Neuronal stem cell (in vitro differentiated cells): Measurements from ENCODE around the gene MPND.

Experiments used
- DNase-seq: peaks from one replicate; pipeline ENCODE4 v3.0.0-alpha.2; 2013; ENCODE audit warnings: low spot score
- H2AFZ ChIP-seq: one replicate; pipeline ENCODE4 v1.6.1; 2013; ENCODE audit warnings: mild to moderate bottlenecking, low read length, inconsistent platforms
- H2AK5ac ChIP-seq: 2 replicates; pipeline ENCODE4 v1.6.1; 2013; ENCODE audit warnings: low read depth, mild to moderate bottlenecking, inconsistent platforms, low read length, moderate library complexity, mixed read lengths
- H2BK120ac ChIP-seq: 2 replicates; pipeline ENCODE4 v1.6.1; 2013; ENCODE audit warnings: low read depth, mild to moderate bottlenecking, inconsistent platforms, low read length, moderate library complexity, mixed read lengths
- H2BK12ac ChIP-seq: one replicate; pipeline ENCODE4 v1.6.1; 2013; ENCODE audit warnings: low read length, inconsistent platforms
- H2BK15ac ChIP-seq: 2 replicates; pipeline ENCODE4 v1.6.1; 2013; ENCODE audit warnings: mild to moderate bottlenecking, low read length, inconsistent platforms, mixed read lengths
- H2BK5ac ChIP-seq: one replicate; pipeline ENCODE4 v1.6.1; 2013; ENCODE audit warnings: inconsistent platforms, mild to moderate bottlenecking, low read length, moderate library complexity
- H3K14ac ChIP-seq: one replicate; pipeline ENCODE4 v1.6.1; 2013; ENCODE audit warnings: low read length, inconsistent platforms
- H3K18ac ChIP-seq: 2 replicates; pipeline ENCODE4 v1.6.1; 2013; ENCODE audit warnings: low read length, inconsistent platforms
- H3K23ac ChIP-seq: 2 replicates; pipeline ENCODE4 v1.6.1; 2013; ENCODE audit warnings: low read depth, mild to moderate bottlenecking, mixed read lengths, low read length, inconsistent platforms; ENCODE audit not compliant: poor library complexity
- H3K27ac ChIP-seq: replicated peaks from 3 replicates; pipeline ENCODE4 v1.5.1; 2013; ENCODE audit warnings: low read length, inconsistent platforms
- H3K27me3 ChIP-seq, 3 experiments: 2 replicates each; pipeline ENCODE4 v1.6.1; 2013; ENCODE audit warnings: low read length in 3 of 3, mild to moderate bottlenecking in 2 of 3, inconsistent platforms in 1 of 3, low read depth in 1 of 3, mixed read lengths in 1 of 3, moderate library complexity in 1 of 3; ENCODE audit not compliant: control insufficient read depth in 3 of 3, insufficient read depth in 3 of 3
- H3K36me3 ChIP-seq, 2 donors: replicated peaks in 1 of 2; 2 replicates each; pipeline ENCODE4 v1.6.1; 2013; ENCODE audit warnings: low read length in 2 of 2; ENCODE audit not compliant: control insufficient read depth in 2 of 2, insufficient read depth in 2 of 2
- H3K4ac ChIP-seq: 2 replicates; pipeline ENCODE4 v1.6.1; 2013; ENCODE audit warnings: inconsistent platforms, mild to moderate bottlenecking, low read length, moderate library complexity
- H3K4me1 ChIP-seq, 2 donors: 1 replicate in 1 of 2; 2 replicates in 1 of 2; pipeline ENCODE4 v1.6.1; 2013; ENCODE audit warnings: low read length in 2 of 2, low read depth in 1 of 2; ENCODE audit not compliant: control insufficient read depth in 2 of 2, insufficient read depth in 1 of 2
- H3K4me2 ChIP-seq: one replicate; pipeline ENCODE4 v1.6.1; 2013; ENCODE audit warnings: mild to moderate bottlenecking, low read length, inconsistent platforms; ENCODE audit not compliant: insufficient read depth, poor library complexity, severe bottlenecking
- H3K4me3 ChIP-seq, 2 donors: 2 replicates each; pipeline ENCODE4 v1.5.1; 2013; ENCODE audit warnings: low read length in 2 of 2, mild to moderate bottlenecking in 2 of 2, inconsistent platforms in 1 of 2, moderate library complexity in 1 of 2
- H3K79me1 ChIP-seq: one replicate; pipeline ENCODE4 v1.6.1; 2013; ENCODE audit warnings: low read depth, mild to moderate bottlenecking, inconsistent platforms, low read length, moderate library complexity
- H3K9ac ChIP-seq: one replicate; pipeline ENCODE4 v1.6.1; 2013; ENCODE audit warnings: mild to moderate bottlenecking, low read depth, low read length, inconsistent platforms; ENCODE audit not compliant: poor library complexity
- H3K9me3 ChIP-seq, 2 donors: replicated peaks in 1 of 2; 2 replicates each; pipeline versions ENCODE3 to v1.6.1; 2013; ENCODE audit warnings: low read length in 2 of 2, mild to moderate bottlenecking in 2 of 2, inconsistent platforms in 1 of 2, low read depth in 1 of 2, mixed read lengths in 1 of 2, moderate library complexity in 1 of 2; ENCODE audit not compliant: control insufficient read depth in 2 of 2, insufficient read depth in 1 of 2
- H4K8ac ChIP-seq: one replicate; pipeline ENCODE4 v1.6.1; 2013; ENCODE audit warnings: low read depth, mild to moderate bottlenecking, inconsistent platforms, low read length, moderate library complexity
- H4K91ac ChIP-seq: one replicate; pipeline ENCODE4 v1.6.1; 2013; ENCODE audit warnings: low read length, low read depth, mild to moderate bottlenecking, inconsistent platforms; ENCODE audit not compliant: poor library complexity
- WGBS, 2 donors: extraction: QIAGEN DNeasy Blood & Tissue Kit; methylation state at CpG; one replicate each; pipeline ENCODE4 v1.1.7; 2013; ENCODE audit warnings: missing lambda C conversion rate in 2 of 2, mixed read lengths in 1 of 2; ENCODE audit not compliant: insufficient read length in 2 of 2, insufficient replicate concordance in 1 of 2; ENCODE audit errors: extremely low coverage in 2 of 2; 5-methylcytosine and 5-hydroxymethylcytosine counted together

Gene MPND

DNA sequence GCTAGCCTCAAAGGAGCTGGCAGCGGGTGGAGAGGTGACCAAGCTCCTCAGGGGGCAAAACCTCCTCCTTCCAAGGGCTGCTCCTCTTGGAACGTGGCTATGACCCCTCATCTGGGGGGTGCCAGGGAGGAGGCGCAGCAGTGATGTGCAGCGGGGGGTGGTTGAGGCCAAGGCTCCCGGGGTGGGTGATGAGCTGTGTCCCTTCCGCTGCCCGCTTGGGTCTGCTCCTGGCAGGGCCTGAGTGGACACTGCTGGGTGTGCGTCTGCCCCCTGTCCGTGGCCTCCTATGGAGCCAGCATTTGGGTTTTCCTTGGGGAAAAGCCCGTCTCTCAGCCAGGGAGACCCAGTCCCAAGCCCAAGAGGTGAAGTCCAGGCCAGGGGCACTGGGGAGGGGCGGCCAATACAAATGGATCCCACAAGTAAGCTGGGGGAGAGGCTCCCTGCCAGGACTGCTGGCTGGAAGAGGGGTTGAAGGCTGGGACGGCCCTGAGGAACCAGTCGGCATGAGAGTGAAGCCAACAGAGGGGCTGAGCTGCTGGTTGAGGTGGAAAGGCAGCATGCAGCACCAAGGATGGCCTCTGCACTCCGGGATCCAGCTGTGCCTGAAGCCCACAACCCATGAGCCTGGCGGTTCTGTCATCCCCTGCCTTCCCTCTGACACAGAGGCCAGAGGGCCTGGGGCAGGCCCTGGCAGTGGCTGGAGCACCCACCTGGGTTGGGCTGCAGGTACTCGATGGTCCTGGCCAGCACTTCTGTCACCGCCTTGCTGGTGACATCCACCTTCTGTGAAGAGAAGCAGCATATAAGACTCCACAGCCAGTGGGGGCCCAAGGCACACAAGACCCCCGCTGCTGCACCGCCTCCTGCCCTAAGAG lies 22.7 kb downstream of the MPND start:
- H3K27me3 ChIP-seq: no peaks in the 10 kb centered on the region
- WGBS, 2 donors: no CpG with 5 or more reads among the region's 19 CpGs
- H3K4me1 ChIP-seq: peaks cover 8 to 19% of the 10 kb centered on the region in 2 donors
- H3K79me1 ChIP-seq: peaks cover 38% of the 10 kb centered on the region
- no peak overlapping the region for H3K14ac ChIP-seq
- H2AK5ac ChIP-seq: peak overlapping the region; percentile 14
- peak overlapping the region; percentile 4 for H3K23ac ChIP-seq
- peak overlapping the region; percentile 53 for H2BK5ac ChIP-seq
- no peak overlapping the region for H2BK12ac ChIP-seq
- H3K36me3 ChIP-seq: peaks cover 45 to 67% of the 10 kb centered on the region in 2 donors
- H3K18ac ChIP-seq: peak overlapping the region; percentile 64
- H3K27ac ChIP-seq: no peak overlapping the region
- no peak overlapping the region for H3K4ac ChIP-seq
- H3K4me3 ChIP-seq: no peak overlapping the region
- H2AFZ ChIP-seq: no peak overlapping the region
- H3K4me2 ChIP-seq: no peak overlapping the region
- no peak overlapping the region for H4K8ac ChIP-seq
- no peaks in the 10 kb centered on the region for H3K9me3 ChIP-seq
- H2BK15ac ChIP-seq: no peak overlapping the region
- no peak overlapping the region for H2BK120ac ChIP-seq
- H4K91ac ChIP-seq: no peak overlapping the region
- DNase-seq: no peak
- peak overlapping the region; percentile 63 for H3K9ac ChIP-seq

DNA sequence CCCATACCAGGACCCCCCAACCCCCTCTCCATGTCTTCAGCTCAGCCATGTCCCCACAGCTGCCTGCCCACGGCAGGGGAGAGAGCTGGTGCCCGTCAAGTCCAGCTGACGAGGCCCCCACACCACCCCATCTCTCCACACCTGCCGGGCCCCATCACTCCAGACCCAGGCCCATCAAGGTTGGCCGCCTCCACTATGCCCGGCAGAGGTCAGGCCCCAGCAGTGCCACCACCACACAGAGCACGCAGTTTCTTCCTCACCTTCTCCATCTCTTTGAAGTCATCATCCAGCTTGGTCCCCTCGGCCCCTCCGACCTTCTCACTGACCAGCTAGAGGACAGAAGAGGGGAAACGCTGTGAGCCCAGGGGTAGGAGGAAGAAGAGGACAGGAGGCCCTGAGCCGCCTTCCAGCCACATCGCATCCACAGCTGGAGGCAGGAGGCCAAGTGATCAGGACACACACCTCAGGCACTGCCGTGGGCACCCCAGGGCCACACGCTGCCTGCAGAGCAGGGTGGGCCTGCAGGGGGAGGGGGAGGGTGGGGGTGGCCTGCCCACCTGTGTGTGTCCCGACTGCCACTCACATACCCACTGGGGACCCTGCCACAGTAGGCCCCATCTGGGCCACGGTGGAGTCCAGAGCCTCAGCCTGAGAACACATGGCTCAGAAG lies 23.4 kb downstream of the MPND start:
- H4K8ac ChIP-seq: no peak overlapping the region
- no peak overlapping the region for H3K4ac ChIP-seq
- DNase-seq: no peak
- no peaks in the 10 kb centered on the region for H3K27me3 ChIP-seq
- H2BK15ac ChIP-seq: no peak overlapping the region
- H3K4me3 ChIP-seq: no peak overlapping the region
- H2AFZ ChIP-seq: no peak overlapping the region
- no peak overlapping the region for H4K91ac ChIP-seq
- H2BK12ac ChIP-seq: no peak overlapping the region
- peaks cover 37% of the 10 kb centered on the region for H3K79me1 ChIP-seq
- peak overlapping the region; percentile 34 for H3K9ac ChIP-seq
- peaks cover 45 to 60% of the 10 kb centered on the region in 2 donors for H3K36me3 ChIP-seq
- H2AK5ac ChIP-seq: no peak overlapping the region
- WGBS, 2 donors: no CpG with 5 or more reads among the region's 16 CpGs
- no peaks in the 10 kb centered on the region for H3K9me3 ChIP-seq
- no peak overlapping the region for H2BK5ac ChIP-seq
- no peak overlapping the region for H3K27ac ChIP-seq
- H3K23ac ChIP-seq: no peak overlapping the region
- peaks cover 8 to 20% of the 10 kb centered on the region in 2 donors for H3K4me1 ChIP-seq
- H3K14ac ChIP-seq: no peak overlapping the region
- H3K18ac ChIP-seq: peak overlapping the region; percentile 18
- peak overlapping the region; percentile 47 for H2BK120ac ChIP-seq
- no peak overlapping the region for H3K4me2 ChIP-seq

GRCh38 chr19:4367336-4367723 lies 24.0 kb downstream of the MPND start:
- peaks cover 39% of the 10 kb centered on the region for H3K79me1 ChIP-seq
- no peak overlapping the region for H3K27ac ChIP-seq
- no peak overlapping the region for H3K23ac ChIP-seq
- H3K18ac ChIP-seq: no peak overlapping the region
- peaks cover 8 to 16% of the 10 kb centered on the region in 2 donors for H3K4me1 ChIP-seq
- H2BK120ac ChIP-seq: peak overlapping the region; percentile 47
- no peak overlapping the region for H3K4me3 ChIP-seq
- DNase-seq: no peak
- H2BK5ac ChIP-seq: no peak overlapping the region
- no peak overlapping the region for H2AK5ac ChIP-seq
- H3K4ac ChIP-seq: no peak overlapping the region
- H4K8ac ChIP-seq: no peak overlapping the region
- H3K36me3 ChIP-seq: peaks cover 40 to 55% of the 10 kb centered on the region in 2 donors
- H3K9me3 ChIP-seq: no peaks in the 10 kb centered on the region
- no peak overlapping the region for H2BK15ac ChIP-seq
- H3K4me2 ChIP-seq: no peak overlapping the region
- no peak overlapping the region for H2AFZ ChIP-seq
- H3K9ac ChIP-seq: no peak overlapping the region
- H3K27me3 ChIP-seq: no peaks in the 10 kb centered on the region
- H3K14ac ChIP-seq: no peak overlapping the region
- no CpG with 5 or more reads among the region's 10 CpGs for WGBS, 2 donors
- H2BK12ac ChIP-seq: no peak overlapping the region
- H4K91ac ChIP-seq: no peak overlapping the region

DNA sequence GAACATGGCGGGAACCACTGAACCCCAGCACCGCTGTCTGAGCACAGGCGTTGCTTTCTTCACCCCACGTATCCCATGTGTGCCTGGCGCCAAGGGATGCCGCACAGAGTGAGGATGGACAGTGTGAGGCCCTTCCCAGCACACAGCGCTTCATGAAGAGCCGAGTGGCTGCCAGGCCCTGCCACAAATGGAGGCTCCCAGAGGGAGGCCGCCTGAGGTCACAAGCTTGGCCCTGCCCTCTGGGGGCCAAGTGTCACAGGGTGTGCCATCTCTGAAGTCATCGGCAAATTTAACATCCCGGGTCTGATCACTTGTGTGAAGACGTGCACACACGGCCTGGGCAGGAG lies 24.4 kb downstream of the MPND start:
- no peak overlapping the region for H2BK120ac ChIP-seq
- H3K4me1 ChIP-seq: peaks cover 8 to 15% of the 10 kb centered on the region in 2 donors
- H3K27ac ChIP-seq: no peak overlapping the region
- no peaks in the 10 kb centered on the region for H3K27me3 ChIP-seq
- H3K23ac ChIP-seq: no peak overlapping the region
- H2AFZ ChIP-seq: no peak overlapping the region
- H3K9me3 ChIP-seq: no peaks in the 10 kb centered on the region
- peak overlapping the region in 1 of 2 donors; percentile 24 for H3K4me3 ChIP-seq
- H2BK12ac ChIP-seq: no peak overlapping the region
- no peak overlapping the region for H4K8ac ChIP-seq
- no CpG with 5 or more reads among the region's 13 CpGs for WGBS, 2 donors
- H2AK5ac ChIP-seq: no peak overlapping the region
- no peak for DNase-seq
- H2BK15ac ChIP-seq: no peak overlapping the region
- H4K91ac ChIP-seq: no peak overlapping the region
- peaks cover 42% of the 10 kb centered on the region for H3K79me1 ChIP-seq
- H3K4ac ChIP-seq: peak overlapping the region; percentile 93
- H3K14ac ChIP-seq: no peak overlapping the region
- peaks cover 37 to 51% of the 10 kb centered on the region in 2 donors for H3K36me3 ChIP-seq
- no peak overlapping the region for H3K4me2 ChIP-seq
- peak overlapping the region; percentile 70 for H3K18ac ChIP-seq
- H3K9ac ChIP-seq: peak overlapping the region; percentile 77
- H2BK5ac ChIP-seq: peak overlapping the region; percentile 77
